Skeletal muscle tissue (tissue), 4 donors: ENCODE results near the gene TXNIP. TPM values are rescaled to one million over a fixed set of nuclear protein-coding genes. Genes with fewer than 3 reads are reported as not detected.
"Not testable (repeated sequence)": the region's sequence is repeated elsewhere in the genome, so short reads cannot be mapped to it uniquely, and the experiment has no call there.

Source experiments
- H3K27ac ChIP-seq: one replicate; pipeline ENCODE4 v1.7.0; 2013; ENCODE audit warnings: mild to moderate bottlenecking, low read depth, low read length, inconsistent platforms
- H3K27me3 ChIP-seq, 3 donors: one replicate each; pipeline ENCODE4 v1.7.0; 2013; ENCODE audit warnings: low read length in 3 of 3; ENCODE audit not compliant: control insufficient read depth in 3 of 3, insufficient read depth in 3 of 3
- H3K36me3 ChIP-seq, 3 donors: one replicate each; pipeline ENCODE4 v1.7.0; 2013; ENCODE audit warnings: low read length in 3 of 3; ENCODE audit not compliant: control insufficient read depth in 3 of 3, insufficient read depth in 3 of 3
- H3K4me1 ChIP-seq, 3 donors: one replicate each; pipeline ENCODE4 v1.7.0; 2013; ENCODE audit warnings: low read length in 3 of 3, mild to moderate bottlenecking in 3 of 3; ENCODE audit not compliant: control insufficient read depth in 3 of 3, insufficient read depth in 3 of 3
- H3K4me3 ChIP-seq, 3 donors: one replicate each; pipeline ENCODE4 v1.7.0; 2013; ENCODE audit warnings: low read length in 3 of 3
- H3K9ac ChIP-seq, 3 donors: one replicate each; pipeline ENCODE4 v1.7.0; 2013; ENCODE audit warnings: low read length in 3 of 3, mild to moderate bottlenecking in 3 of 3, moderate library complexity in 2 of 3, low read depth in 1 of 3
- H3K9me3 ChIP-seq, 3 donors: one replicate each; pipeline ENCODE4 v1.7.0; 2013; ENCODE audit warnings: low read length in 3 of 3; ENCODE audit not compliant: control insufficient read depth in 3 of 3
- total RNA-seq: library from RNA; depleted of rRNA; stranded (reverse); fragments of >200 nt; gene quantifications from one replicate; pipeline ENCODE4 v1.2.3, GENCODE V29; 2014
- donor health status: Osteomylitis.

The TXNIP gene
- total RNA-seq, 1 donor from 2014 or later, result 536 TPM

GRCh38 chr1:146025787-146026495 lies 29.6 kb upstream of the TXNIP start:
- H3K27me3 ChIP-seq, H3K9ac ChIP-seq, H3K36me3 ChIP-seq, H3K4me3 ChIP-seq, H3K9me3 ChIP-seq: not testable (repeated sequence)
- peaks cover 4 to 12% (median 12%) of the 10 kb centered on the region in 3 donors for H3K4me1 ChIP-seq
- H3K27ac ChIP-seq, result peak overlapping the region; percentile 18

GRCh38 chr1:146022403-146023127 lies 26.2 kb upstream of the TXNIP start:
- no peaks in the 10 kb centered on the region for H3K27me3 ChIP-seq
- H3K36me3 ChIP-seq, result peaks cover 7 to 11% (median 7%) of the 10 kb centered on the region in 3 donors
- peak overlapping the region; percentile 99 for H3K27ac ChIP-seq
- H3K4me3 ChIP-seq, result peak overlapping the region in 1 of 3 donors; percentile 33
- peaks cover 12 to 30% (median 23%) of the 10 kb centered on the region in 3 donors for H3K4me1 ChIP-seq
- H3K9me3 ChIP-seq, result no peaks in the 10 kb centered on the region
- H3K9ac ChIP-seq, result peak overlapping the region in 1 of 3 donors; percentile 48

GRCh38 chr1:146021622-146022402 lies 25.4 kb upstream of the TXNIP start, which contains the start of gene HJV:
Gene HJV, minus strand, starts transcription at chr1:146021735. Its CDS starts 1,504 bp downstream, at chr1:146020231.
- Histone ChIP-seq H3K9me3 (no peaks in the 10 kb centered on the region), H3K27ac (peak within 1 kb of the TSS; percentile 99), H3K9ac (peak within 1 kb of the TSS; percentile 88 to 97 (median 95)), H3K36me3 (peaks cover 7 to 15% (median 7%) of the 10 kb centered on the region in 3 donors), H3K4me1 (peaks cover 12 to 35% (median 23%) of the 10 kb centered on the region in 3 donors), H3K4me3 (peak within 1 kb of the TSS; percentile 70 to 87 (median 81)), H3K27me3 (no peaks in the 10 kb centered on the region)

GRCh38 chr1:146021050-146021445 lies 24.7 kb upstream of the TXNIP start:
- Histone ChIP-seq H3K27me3 (no peaks in the 10 kb centered on the region), H3K4me3 (peak overlapping the region; percentile 70 to 87 (median 81)), H3K36me3 (peaks cover 7 to 15% (median 7%) of the 10 kb centered on the region in 3 donors), H3K9me3 (no peaks in the 10 kb centered on the region), H3K4me1 (peaks cover 12 to 39% (median 23%) of the 10 kb centered on the region in 3 donors), H3K27ac (peak overlapping the region; percentile 99), H3K9ac (peak overlapping the region; percentile 88 to 97 (median 95))

GRCh38 chr1:146020058-146021049 lies 24.0 kb upstream of the TXNIP start:
- Histone ChIP-seq H3K27me3 (no peaks in the 10 kb centered on the region), H3K4me3 (peak overlapping the region; percentile 70 to 87 (median 81)), H3K9ac (peak overlapping the region; percentile 88 to 97 (median 95)), H3K27ac (peak overlapping the region; percentile 99), H3K36me3 (peaks cover 7 to 15% (median 7%) of the 10 kb centered on the region in 3 donors), H3K4me1 (peaks cover 12 to 39% (median 23%) of the 10 kb centered on the region in 3 donors), H3K9me3 (no peaks in the 10 kb centered on the region)

- no peaks in the 10 kb centered on the region for H3K27me3 ChIP-seq
- H3K4me1 ChIP-seq, result peaks cover 12 to 39% (median 21%) of the 10 kb centered on the region in 3 donors
- no peaks in the 10 kb centered on the region for H3K9me3 ChIP-seq
- peak overlapping the region; percentile 88 to 97 (median 95) for H3K9ac ChIP-seq
- peak overlapping the region; percentile 99 for H3K27ac ChIP-seq
- H3K4me3 ChIP-seq, result peak overlapping the region; percentile 70 to 87 (median 81)
- peaks cover 7 to 15% (median 7%) of the 10 kb centered on the region in 3 donors for H3K36me3 ChIP-seq
Observed at GRCh38 chr1:146019231-146020057, 23.1 kb upstream of the TXNIP start.

- peaks cover 15 to 36% (median 18%) of the 10 kb centered on the region in 3 donors for H3K4me1 ChIP-seq
- peaks cover 7 to 15% (median 7%) of the 10 kb centered on the region in 3 donors for H3K36me3 ChIP-seq
- H3K4me3 ChIP-seq, result no peak overlapping the region
- no peaks in the 10 kb centered on the region for H3K9me3 ChIP-seq
- no peak overlapping the region for H3K27ac ChIP-seq
- no peaks in the 10 kb centered on the region for H3K27me3 ChIP-seq
- no peak overlapping the region for H3K9ac ChIP-seq
Observed at GRCh38 chr1:146016891-146017290, 20.5 kb upstream of the TXNIP start.

GRCh38 chr1:146013559-146013922 lies 17.2 kb upstream of the TXNIP start:
- H3K9ac ChIP-seq, result peak overlapping the region in 1 of 3 donors; percentile 23
- peaks cover 8 to 22% (median 9%) of the 10 kb centered on the region in 3 donors for H3K4me1 ChIP-seq
- no peak overlapping the region for H3K4me3 ChIP-seq
- H3K27ac ChIP-seq, result no peak overlapping the region
- H3K27me3 ChIP-seq, result no peaks in the 10 kb centered on the region
- H3K36me3 ChIP-seq, result peaks cover 4 to 14% (median 7%) of the 10 kb centered on the region in 3 donors
- H3K9me3 ChIP-seq, result no peaks in the 10 kb centered on the region
